AG04450 (cell line): ENCODE measurements around the gene CTRB1. TPM values are rescaled to one million over a fixed set of nuclear protein-coding genes. Genes with fewer than 3 reads are reported as not detected.
"Not testable (repeated sequence)": the region's sequence is repeated elsewhere in the genome, so short reads cannot be mapped to it uniquely, and the experiment has no call there.

ENCODE experiments used
- CTCF ChIA-PET: fragments of 300-600, 350-600 bp; formaldehyde crosslinking; extraction: SDS; loops from one replicate; lab custom pipeline; 2022; ENCODE audit warnings: antibody characterized with exemption, inconsistent platforms; lab: Charles Lee
- POLR2A ChIA-PET: fragments of 350-600 bp; formaldehyde crosslinking; extraction: SDS; loops from one replicate; lab custom pipeline; 2021; ENCODE audit warnings: antibody characterized with exemption, inconsistent platforms; lab: Yijun Ruan, JAX
- DNase-seq: peaks from one replicate; pipeline ENCODE4 v3.0.0-alpha.2; 2011; ENCODE audit warnings: low read depth, low spot score
- H3K27ac ChIP-seq: one replicate; pipeline ENCODE4 v1.5.1; 2012; ENCODE audit warnings: low read depth, low read length, control low read depth
- H3K27me3 ChIP-seq: one replicate; pipeline ENCODE4 v1.6.0; 2012; ENCODE audit warnings: low read length; ENCODE audit not compliant: control insufficient read depth, insufficient read depth
- H3K4me3 ChIP-seq: 2 replicates; pipeline ENCODE4 v1.5.1; 2011; ENCODE audit warnings: mild to moderate bottlenecking, low read depth, low read length, control low read depth
- H3K9me3 ChIP-seq: 2 replicates; pipeline ENCODE4 v1.5.1; 2012; ENCODE audit warnings: low read length; ENCODE audit not compliant: control insufficient read depth, insufficient read depth
- CTCF ChIP-seq: IDR thresholded peaks from 2 replicates; pipeline ENCODE4 v1.5.1; 2011; ENCODE audit warnings: low read depth, low read length, control low read depth, inconsistent platforms
- polyA plus RNA-seq: library from polyadenylated mRNA; depleted of rRNA; stranded (reverse); fragments of >200 nt; gene quantifications from 2 replicates; pipeline ENCODE4 v1.2.3, GENCODE V29; 2011

CTRB1 gene
- polyA plus RNA-seq, 1 experiment, result not detected

DNA sequence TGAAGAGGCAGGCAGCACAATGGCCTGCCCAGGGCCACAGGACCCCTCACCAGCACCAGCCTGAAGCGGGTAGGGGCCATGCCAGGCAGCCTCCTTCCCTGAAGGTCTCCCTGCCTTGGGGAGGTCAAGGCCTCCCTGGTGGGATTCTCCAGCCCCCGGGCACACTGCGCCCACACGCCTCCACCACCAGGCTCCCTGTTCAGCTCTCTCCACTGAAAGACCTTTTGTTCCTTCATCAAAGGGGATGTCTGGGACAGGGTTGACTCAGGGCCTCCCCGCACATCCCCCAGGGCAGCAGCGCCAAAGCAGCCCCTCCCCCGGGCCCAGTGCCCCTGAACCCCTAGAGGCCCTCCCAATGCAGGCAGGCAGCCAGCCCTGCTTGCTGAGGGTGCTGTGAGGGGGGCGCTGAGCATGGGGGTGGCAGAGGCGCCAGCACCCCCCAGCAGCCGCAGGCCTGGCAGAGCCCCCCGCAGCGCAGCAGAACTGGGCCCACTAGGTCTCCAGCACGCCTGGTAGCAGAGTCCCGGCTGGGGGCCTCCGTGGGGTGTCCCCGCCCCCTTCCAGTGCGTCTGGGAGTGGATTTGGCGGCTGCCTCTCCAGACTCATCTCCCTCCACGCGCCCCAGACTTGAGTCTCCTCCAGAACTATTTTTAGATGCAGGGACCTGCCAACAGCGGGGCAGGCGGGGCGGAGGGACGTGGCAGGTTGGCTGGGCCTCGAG, 19.5 kb downstream of the CTRB1 start:
- peak; percentile 74 for DNase-seq
- POLR2A ChIA-PET, result interaction anchor here (1.0 to 1.5 kb wide), 2 partner anchors 13 to 17 kb away, joined by 4 to 5 read pairs; partner anchors contain the start of gene BCAR1
- H3K27ac ChIP-seq, result peak overlapping the region; percentile 98
- TF ChIP-seq CTCF, result no peak
- CTCF ChIA-PET, result interaction anchor here (1.1 to 1.5 kb wide), 3 partner anchors 39 to 164 kb away, joined by 4 to 5 read pairs (median 5); no protein-coding TSS in a partner anchor
- H3K27me3 ChIP-seq, result no peaks in the 10 kb centered on the region
- no peaks in the 10 kb centered on the region; the same call in 1 of the 2 replicates for H3K9me3 ChIP-seq
- H3K4me3 ChIP-seq, result 0 out of 2 replicates have a peak overlapping the region, but pooled peaks have one; percentile 2

- ChIA-PET CTCF (interaction anchor here (0.5 to 1.5 kb wide), 4 partner anchors 39 to 231 kb away, joined by 4 to 5 read pairs (median 4); no protein-coding TSS in a partner anchor), POLR2A (interaction anchor here (1.0 to 1.5 kb wide), 2 partner anchors 12 to 16 kb away, joined by 4 to 5 read pairs; partner anchors contain the start of gene BCAR1)
- DNase-seq, result no peak
- H3K27ac ChIP-seq, result peak overlapping the region; percentile 98
- peak overlapping the region; percentile 20; the same call in 1 of the 2 replicates for H3K4me3 ChIP-seq
- no peaks in the 10 kb centered on the region; the same call in 1 of the 2 replicates for H3K9me3 ChIP-seq
- H3K27me3 ChIP-seq, result no peaks in the 10 kb centered on the region
- peak; percentile 27; the same call in 1 of the 2 replicates for TF ChIP-seq CTCF
Measured at GRCh38 chr16:75238853-75239541, 20.2 kb downstream of the CTRB1 start.

GRCh38 chr16:75239542-75240122, 20.8 kb downstream of the CTRB1 start:
- CTCF ChIA-PET, result interaction anchor here (0.5 to 1.1 kb wide), 4 partner anchors 29 to 230 kb away, joined by 3 to 5 read pairs (median 4); no protein-coding TSS in a partner anchor
- TF ChIP-seq CTCF, result no peak
- POLR2A ChIA-PET, result interaction anchor here (1.0 to 1.5 kb wide), 2 partner anchors 11 to 15 kb away, joined by 4 to 5 read pairs; partner anchors contain the start of gene BCAR1
- H3K27me3 ChIP-seq, result no peaks in the 10 kb centered on the region
- no peaks in the 10 kb centered on the region; the same call in 1 of the 2 replicates for H3K9me3 ChIP-seq
- DNase-seq, result no peak
- H3K27ac ChIP-seq, result peak overlapping the region; percentile 98
- H3K4me3 ChIP-seq, result no peak overlapping the region

DNA sequence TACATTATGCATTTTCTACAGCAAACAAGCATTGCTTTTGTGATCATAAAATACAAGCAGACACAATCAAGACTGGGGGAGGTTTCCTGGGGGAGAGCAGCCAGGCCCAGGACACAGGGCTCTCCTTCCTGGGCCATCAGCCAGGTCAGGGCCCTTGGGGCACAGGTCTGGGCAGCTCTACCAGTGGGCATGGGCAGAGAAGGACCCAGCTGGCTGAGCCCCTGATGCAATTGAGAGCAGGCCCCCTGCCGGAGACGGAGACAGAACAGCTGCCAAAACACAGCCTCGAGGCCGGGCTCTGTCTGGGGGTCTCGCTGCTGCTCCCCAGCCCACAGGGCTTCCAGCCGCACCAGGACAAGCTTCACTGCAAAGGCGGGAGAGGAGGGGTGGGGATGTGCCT, 21.8 kb downstream of the CTRB1 start:
- H3K27ac ChIP-seq, H3K9me3 ChIP-seq, H3K27me3 ChIP-seq, DNase-seq, CTCF ChIA-PET, H3K4me3 ChIP-seq: not testable (repeated sequence)
- POLR2A ChIA-PET, result interaction anchor here (0.6 kb wide), 1 partner anchor 15 kb away, joined by 8 read pairs; no protein-coding TSS in a partner anchor

- TF ChIP-seq CTCF, result no peak
- Histone ChIP-seq H3K4me3 (no peak overlapping the region), H3K27me3 (no peaks in the 10 kb centered on the region), H3K27ac (peak overlapping the region; percentile 31), H3K9me3 (no peaks in the 10 kb centered on the region; the same call in 1 of the 2 replicates)
- POLR2A ChIA-PET, result no interaction called here
- DNase-seq, result no peak
- CTCF ChIA-PET, result no interaction called here
Measured at GRCh38 chr16:75241412-75241811, 22.6 kb downstream of the CTRB1 start.
